HEK293 (cell line): ENCODE measurements around the gene HSPG2.
"Not testable (repeated sequence)": the region's sequence is repeated elsewhere in the genome, so short reads cannot be mapped to it uniquely, and the experiment has no call there.

ENCODE experiments used
- CTCF ChIA-PET: fragments of 350-600 bp; formaldehyde crosslinking; extraction: SDS; loops from one replicate; lab custom pipeline; 2021; ENCODE audit warnings: antibody characterized with exemption; lab: Yijun Ruan, JAX
- POLR2A ChIA-PET: fragments of 300-600 bp; formaldehyde crosslinking; extraction: SDS; loops from one replicate; lab custom pipeline; 2020; ENCODE audit warnings: antibody characterized with exemption, inconsistent platforms; lab: Yijun Ruan, JAX
- H3K27ac ChIP-seq: fragments of 200-500 bp; sonication (Bioruptor generic); 2 replicates; pipeline ENCODE4 v1.5.1; 2014; ENCODE audit warnings: low read depth, low read length, control low read depth, inconsistent platforms; ENCODE audit errors: extremely low read depth
- H3K36me3 ChIP-seq, 2 experiments: fragments of 200-500 bp in 1 of 2; sonication (Bioruptor generic) in 1 of 2; 1 replicate in 1 of 2; 2 replicates in 1 of 2; pipeline ENCODE4 v1.5.1; 2014 to 2017; ENCODE audit warnings: inconsistent platforms in 2 of 2, low read length in 2 of 2; ENCODE audit not compliant: control insufficient read depth in 2 of 2, insufficient read depth in 1 of 2
- H3K4me1 ChIP-seq: fragments of 200-500 bp; sonication (Bioruptor generic); 2 replicates; pipeline ENCODE4 v1.5.1; 2014; ENCODE audit warnings: mild to moderate bottlenecking, low read length, inconsistent platforms; ENCODE audit not compliant: control insufficient read depth, insufficient read depth
- H3K4me3 ChIP-seq: 2 replicates; pipeline ENCODE4 v1.5.1; 2011; ENCODE audit warnings: low read depth, mild to moderate bottlenecking, control low read depth, low read length, moderate library complexity
- H3K9me3 ChIP-seq: fragments of 200-500 bp; sonication (Bioruptor generic); 2 replicates; pipeline ENCODE4 v1.5.1; 2014; ENCODE audit warnings: low read depth, low read length, inconsistent platforms; ENCODE audit not compliant: control insufficient read depth, insufficient read depth
- CTCF ChIP-seq: fragments of 450-650 bp; formaldehyde crosslinking; IDR thresholded peaks from 2 replicates; pipeline ENCODE4 v1.5.1; 2016; ENCODE audit warnings: missing biosample characterization, missing genetic modification characterization
- MYNN ChIP-seq: fragments of 450-650 bp; formaldehyde crosslinking; IDR thresholded peaks from 2 replicates; pipeline ENCODE4 v1.5.1; 2016; ENCODE audit warnings: missing biosample characterization, missing genetic modification characterization, borderline replicate concordance
- PRDM4 ChIP-seq: fragments of 450-650 bp; formaldehyde crosslinking; IDR thresholded peaks from 2 replicates; pipeline ENCODE4 v1.5.1; 2017; ENCODE audit warnings: missing biosample characterization, missing genetic modification characterization
- REST ChIP-seq: fragments of 450-650 bp; formaldehyde crosslinking; IDR thresholded peaks from 2 replicates; pipeline ENCODE4 v1.5.1; 2016; ENCODE audit warnings: missing biosample characterization, missing genetic modification characterization
- ZBTB11 ChIP-seq: fragments of 450-650 bp; formaldehyde crosslinking; conservative IDR thresholded peaks from 2 replicates; pipeline ENCODE4 v1.5.1; 2016; ENCODE audit warnings: low read depth, missing biosample characterization, missing genetic modification characterization
- ZBTB8A ChIP-seq: fragments of 450-650 bp; formaldehyde crosslinking; IDR thresholded peaks from 2 replicates; pipeline ENCODE4 v1.5.1; 2016; ENCODE audit warnings: missing biosample characterization, missing genetic modification characterization
- ZIC2 ChIP-seq: fragments of 450-650 bp; formaldehyde crosslinking; IDR thresholded peaks from 2 replicates; pipeline ENCODE4 v1.5.1; 2016; ENCODE audit warnings: missing biosample characterization, missing genetic modification characterization
- ZNF266 ChIP-seq: fragments of 450-650 bp; formaldehyde crosslinking; IDR thresholded peaks from 2 replicates; pipeline ENCODE4 v1.5.1; 2016; ENCODE audit warnings: missing biosample characterization, missing genetic modification characterization, low read depth
- ZNF518A ChIP-seq: fragments of 450-650 bp; formaldehyde crosslinking; conservative IDR thresholded peaks from 2 replicates; pipeline ENCODE4 v1.5.1; 2016; ENCODE audit warnings: low read depth, missing biosample characterization, missing genetic modification characterization
- ZNF623 ChIP-seq: fragments of 450-650 bp; formaldehyde crosslinking; IDR thresholded peaks from 2 replicates; pipeline ENCODE4 v1.5.1; 2016; ENCODE audit warnings: missing biosample characterization, missing genetic modification characterization
- ZNF664 ChIP-seq: fragments of 450-650 bp; formaldehyde crosslinking; IDR thresholded peaks from 2 replicates; pipeline ENCODE4 v1.5.1; 2016; ENCODE audit warnings: missing biosample characterization, missing genetic modification characterization

HSPG2 gene

GRCh38 chr1:21921100-21921875 lies 15.8 kb downstream of the HSPG2 start:
- CTCF ChIA-PET, result interaction anchor here (0.6 kb wide), 1 partner anchor 80 kb away, joined by 3 read pairs; no protein-coding TSS in a partner anchor
- no peaks in the 10 kb centered on the region for H3K36me3 ChIP-seq
- H3K4me1 ChIP-seq, result no peaks in the 10 kb centered on the region
- no peak overlapping the region for H3K4me3 ChIP-seq
- H3K27ac ChIP-seq, result no peak overlapping the region
- TF ChIP-seq ZNF664 (tag by site-specific recombination) (no peak), ZIC2 (tag by site-specific recombination) (peak; percentile 55; the same call in 1 of the 2 replicates)
- no peaks in the 10 kb centered on the region for H3K9me3 ChIP-seq
- POLR2A ChIA-PET, result interaction anchor here (1.0 kb wide), 1 partner anchor 14 kb away, joined by 3 read pairs; no protein-coding TSS in a partner anchor

GRCh38 chr1:21919520-21919919 lies 17.6 kb downstream of the HSPG2 start:
- H3K4me1 ChIP-seq, result no peaks in the 10 kb centered on the region
- H3K4me3 ChIP-seq, result no peak overlapping the region
- no peaks in the 10 kb centered on the region for H3K9me3 ChIP-seq
- ChIA-PET CTCF (interaction anchor here (1.0 kb wide), 1 partner anchor 12 kb away, joined by 3 read pairs; no protein-coding TSS in a partner anchor), POLR2A (interaction anchor here (0.5 kb wide), 1 partner anchor 275 kb away, joined by 8 read pairs; no protein-coding TSS in a partner anchor)
- TF ChIP-seq PRDM4 (tag by site-specific recombination), result 0 out of 2 replicates have a peak, but pooled peaks have one; percentile 34
- TF ChIP-seq CTCF, result no peak
- no peak overlapping the region for H3K27ac ChIP-seq
- no peaks in the 10 kb centered on the region for H3K36me3 ChIP-seq

- POLR2A ChIA-PET, H3K4me1 ChIP-seq, H3K4me3 ChIP-seq, H3K27ac ChIP-seq, H3K9me3 ChIP-seq, H3K36me3 ChIP-seq: not testable (repeated sequence)
- CTCF ChIA-PET, result interaction anchor here (0.7 kb wide), 3 partner anchors 22 to 945 kb away, joined by 3 to 6 read pairs (median 3); no protein-coding TSS in a partner anchor
- peak; percentile 57; the same call in 1 of the 2 replicates for TF ChIP-seq ZNF266
- peak; percentile 62 for TF ChIP-seq ZBTB8A (tag by site-specific recombination)
- peak; percentile 58; the same call in 1 of the 2 replicates for TF ChIP-seq ZNF664 (tag by site-specific recombination)
- TF ChIP-seq REST (tag by site-specific recombination), result peak; percentile 43; the same call in 1 of the 2 replicates
- peak; percentile 59 for TF ChIP-seq ZBTB11 (tag by site-specific recombination)
- TF ChIP-seq MYNN, result 0 out of 2 replicates have a peak, but pooled peaks have one; percentile 32
- TF ChIP-seq ZNF518A (tag by site-specific recombination), result peak; percentile 89
- TF ChIP-seq ZNF623 (tag by site-specific recombination), result peak; percentile 64
Measured at GRCh38 chr1:21917239-21917631, 19.9 kb downstream of the HSPG2 start.
